KMS-11 (cell line): Measurements from ENCODE around the gene LRP4.

Experiments
- H2AFZ ChIP-seq: fragments of 200-600 bp; sonication (generic); 2 replicates; pipeline ENCODE4 v1.6.1; 2016; ENCODE audit warnings: antibody characterized with exemption, mixed run types, low read depth
- H3K27ac ChIP-seq: fragments of 200-600 bp; sonication (generic); 2 replicates; pipeline ENCODE4 v1.6.1; 2016; ENCODE audit warnings: mild to moderate bottlenecking, mixed run types
- H3K27me3 ChIP-seq: fragments of 200-600 bp; sonication (generic); 2 replicates; pipeline ENCODE4 v1.6.1; 2017; ENCODE audit warnings: mild to moderate bottlenecking, low read depth, mixed run types, moderate library complexity; ENCODE audit not compliant: insufficient read depth
- H3K36me3 ChIP-seq: fragments of 200-600 bp; sonication (generic); 2 replicates; pipeline ENCODE4 v1.6.1; 2017; ENCODE audit warnings: mild to moderate bottlenecking, mixed run types; ENCODE audit not compliant: insufficient read depth
- H3K4me1 ChIP-seq: fragments of 200-600 bp; sonication (generic); 2 replicates; pipeline ENCODE4 v1.6.1; 2016; ENCODE audit warnings: mild to moderate bottlenecking, low read depth, mixed run types; ENCODE audit not compliant: poor library complexity, severe bottlenecking
- H3K4me2 ChIP-seq: fragments of 200-600 bp; sonication (generic); 2 replicates; pipeline ENCODE4 v1.7.0; 2016; ENCODE audit warnings: mild to moderate bottlenecking, mixed run types
- H3K4me3 ChIP-seq: fragments of 200-600 bp; sonication (generic); IDR thresholded peaks from 2 replicates; pipeline ENCODE4 v1.6.1; 2017; ENCODE audit warnings: low read depth, low read length, mixed read lengths; ENCODE audit not compliant: insufficient read depth
- H3K79me2 ChIP-seq: fragments of 200-600 bp; sonication (generic); 2 replicates; pipeline ENCODE4 v1.6.1; 2016; ENCODE audit warnings: low read depth, mixed run types; ENCODE audit not compliant: insufficient read depth
- H3K9ac ChIP-seq: fragments of 200-600 bp; sonication (generic); 2 replicates; pipeline ENCODE4 v1.6.1; 2016; ENCODE audit warnings: mild to moderate bottlenecking, mixed run types
- H4K20me1 ChIP-seq: fragments of 200-600 bp; sonication (generic); 2 replicates; pipeline ENCODE4 v1.6.1; 2016; ENCODE audit warnings: mild to moderate bottlenecking, mixed run types; ENCODE audit not compliant: insufficient read depth
- TF ChIP-seq, protein P1 (sequence below): fragments of 200-600 bp; sonication (generic); conservative IDR thresholded peaks from 2 replicates; pipeline ENCODE4 v1.6.1; 2017; ENCODE audit warnings: low read depth, mild to moderate bottlenecking, antibody characterized with exemption, low read length, moderate library complexity, mixed read lengths

LRP4 gene

DNA sequence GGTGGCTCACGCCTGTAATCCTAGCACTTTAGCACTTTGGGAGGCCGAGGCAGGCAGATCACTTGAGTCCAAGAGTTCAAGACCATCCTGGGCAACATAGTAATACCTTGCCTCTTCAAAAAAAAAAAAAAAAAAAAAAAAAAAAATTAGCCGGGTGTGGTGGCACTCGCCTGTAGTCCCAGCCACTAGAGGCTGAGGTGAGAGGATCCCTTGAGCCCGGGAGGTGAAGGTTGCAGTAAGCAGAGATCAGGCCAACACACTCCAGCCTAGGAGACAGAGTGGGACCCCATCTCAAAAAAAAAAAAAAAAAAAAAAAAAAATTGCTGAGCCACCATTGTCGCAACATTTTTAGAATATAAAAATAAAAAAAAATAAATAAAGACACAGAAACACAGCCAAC lies 79.8 kb downstream of the LRP4 start:
- Histone ChIP-seq H3K4me3 (no peak overlapping the region), H3K27ac (no peak overlapping the region), H3K36me3 (no peaks in the 10 kb centered on the region; the same call in 1 of the 2 replicates), H3K27me3 (no peaks in the 10 kb centered on the region), H3K4me2 (no peak overlapping the region), H3K79me2 (peaks cover 95% of the 10 kb centered on the region), H3K4me1 (peaks cover 7% of the 10 kb centered on the region), H3K9ac (no peak overlapping the region), H4K20me1 (peaks cover 9% of the 10 kb centered on the region), H2AFZ (no peak overlapping the region)
- TF ChIP-seq, protein P1, sequence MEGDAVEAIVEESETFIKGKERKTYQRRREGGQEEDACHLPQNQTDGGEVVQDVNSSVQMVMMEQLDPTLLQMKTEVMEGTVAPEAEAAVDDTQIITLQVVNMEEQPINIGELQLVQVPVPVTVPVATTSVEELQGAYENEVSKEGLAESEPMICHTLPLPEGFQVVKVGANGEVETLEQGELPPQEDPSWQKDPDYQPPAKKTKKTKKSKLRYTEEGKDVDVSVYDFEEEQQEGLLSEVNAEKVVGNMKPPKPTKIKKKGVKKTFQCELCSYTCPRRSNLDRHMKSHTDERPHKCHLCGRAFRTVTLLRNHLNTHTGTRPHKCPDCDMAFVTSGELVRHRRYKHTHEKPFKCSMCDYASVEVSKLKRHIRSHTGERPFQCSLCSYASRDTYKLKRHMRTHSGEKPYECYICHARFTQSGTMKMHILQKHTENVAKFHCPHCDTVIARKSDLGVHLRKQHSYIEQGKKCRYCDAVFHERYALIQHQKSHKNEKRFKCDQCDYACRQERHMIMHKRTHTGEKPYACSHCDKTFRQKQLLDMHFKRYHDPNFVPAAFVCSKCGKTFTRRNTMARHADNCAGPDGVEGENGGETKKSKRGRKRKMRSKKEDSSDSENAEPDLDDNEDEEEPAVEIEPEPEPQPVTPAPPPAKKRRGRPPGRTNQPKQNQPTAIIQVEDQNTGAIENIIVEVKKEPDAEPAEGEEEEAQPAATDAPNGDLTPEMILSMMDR, result no peak

DNA sequence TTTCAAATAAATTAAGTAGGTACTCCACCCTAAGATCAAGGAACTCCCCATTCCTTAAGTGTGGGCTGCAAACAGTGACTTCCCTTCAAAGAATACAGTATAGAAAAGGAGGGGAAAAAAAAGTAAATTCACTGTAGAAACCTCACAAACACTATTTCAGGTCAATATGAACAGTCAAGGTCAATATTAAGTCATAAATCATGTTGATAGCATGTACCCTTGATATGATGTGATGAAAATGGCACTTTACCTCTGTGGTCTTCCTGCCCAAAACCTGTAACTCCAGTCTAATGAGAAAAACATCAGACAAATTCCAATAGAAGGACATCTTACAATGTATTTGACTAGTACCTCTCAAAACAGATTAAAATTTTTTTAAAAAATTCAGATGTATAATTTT lies 80.5 kb downstream of the LRP4 start:
- H3K27ac ChIP-seq, result no peak overlapping the region
- H3K4me2 ChIP-seq, result no peak overlapping the region
- no peak overlapping the region for H3K4me3 ChIP-seq
- no peak overlapping the region for H2AFZ ChIP-seq
- no peak overlapping the region for H3K9ac ChIP-seq
- TF ChIP-seq, protein P1, result no peak
- H3K27me3 ChIP-seq, result no peaks in the 10 kb centered on the region
- H3K79me2 ChIP-seq, result peaks cover 92% of the 10 kb centered on the region
- H4K20me1 ChIP-seq, result peaks cover 9% of the 10 kb centered on the region
- H3K4me1 ChIP-seq, result peaks cover 7% of the 10 kb centered on the region
- H3K36me3 ChIP-seq, result no peaks in the 10 kb centered on the region; the same call in 1 of the 2 replicates

DNA sequence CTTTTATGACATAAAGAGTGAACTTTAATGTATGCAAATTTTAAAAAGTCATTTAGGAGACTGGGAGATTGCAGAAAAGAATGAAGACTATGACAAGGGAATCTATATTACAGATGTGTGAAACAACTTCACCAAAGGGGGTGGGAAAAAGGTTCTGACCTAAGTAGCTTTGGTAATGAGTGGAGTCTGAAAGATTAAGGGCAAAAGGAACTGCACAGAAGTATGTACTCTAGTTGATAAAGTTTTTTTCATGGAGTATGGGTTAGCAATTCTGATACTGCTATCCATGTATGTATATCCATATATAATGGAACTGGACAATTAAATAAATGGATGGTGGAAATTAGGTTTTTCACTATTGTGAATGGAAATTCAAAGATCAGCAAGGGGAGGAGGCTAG lies 81.5 kb downstream of the LRP4 start:
- no peaks in the 10 kb centered on the region; the same call in 1 of the 2 replicates for H3K36me3 ChIP-seq
- TF ChIP-seq, protein P1, result no peak

DNA sequence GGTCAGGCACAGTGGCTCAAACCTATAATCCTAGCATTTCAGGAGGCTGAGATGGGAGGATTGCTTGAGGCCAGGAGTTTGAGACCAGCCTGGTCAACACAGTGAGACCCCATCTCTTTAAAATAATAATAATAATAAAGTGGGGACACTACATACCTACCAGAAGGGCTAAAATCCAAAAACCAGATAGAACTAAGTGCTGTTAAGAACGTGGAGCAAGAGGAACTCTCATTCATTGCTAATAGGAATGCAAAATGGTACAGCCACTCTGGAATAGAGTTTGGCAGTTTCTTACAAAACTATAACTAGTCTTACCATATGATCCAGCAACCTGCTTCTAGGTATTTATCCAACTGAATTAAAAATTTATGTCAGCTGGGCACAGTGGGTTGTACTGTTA lies 81.9 kb downstream of the LRP4 start:
- Histone ChIP-seq H3K4me2 (no peak overlapping the region), H3K4me3 (no peak overlapping the region), H2AFZ (no peak overlapping the region), H3K36me3 (no peaks in the 10 kb centered on the region; the same call in 1 of the 2 replicates), H3K27me3 (no peaks in the 10 kb centered on the region), H3K4me1 (no peaks in the 10 kb centered on the region), H3K9ac (no peak overlapping the region), H4K20me1 (peaks cover 9% of the 10 kb centered on the region), H3K79me2 (peaks cover 91% of the 10 kb centered on the region), H3K27ac (no peak overlapping the region)
- TF ChIP-seq, protein P1, result no peak

More for the DNA sequence above, 81.5 kb downstream of the LRP4 start:
- Histone ChIP-seq H3K4me3 (no peak overlapping the region), H4K20me1 (peaks cover 9% of the 10 kb centered on the region), H3K4me2 (no peak overlapping the region), H3K27me3 (no peaks in the 10 kb centered on the region), H3K4me1 (no peaks in the 10 kb centered on the region), H3K27ac (no peak overlapping the region), H3K79me2 (peaks cover 92% of the 10 kb centered on the region), H2AFZ (no peak overlapping the region), H3K9ac (no peak overlapping the region)
